PC-9 (cell line): Measurements from ENCODE around the gene LDAF1. TPM values are rescaled to one million over a fixed set of nuclear protein-coding genes. Genes with fewer than 3 reads are reported as not detected.
A peak's percentile ranks its signal among the peaks of the same experiment; 100 is the strongest.
"Not testable (repeated sequence)": the region's sequence is repeated elsewhere in the genome, so short reads cannot be mapped to it uniquely, and the experiment has no call there.

Source experiments
- Bru-seq: library from RNA; stranded (reverse); fragments of 400-500 nt; gene quantifications from one replicate; lab custom pipeline; 2021; lab: Mats Ljungman, UMichigan
- BruChase-seq, 2 experiments: library from RNA; stranded (reverse); fragments of 400-500 nt; gene quantifications; one replicate each; lab custom pipeline; 2021; lab: Mats Ljungman, UMichigan
- BruUV-seq: library from RNA; stranded (reverse); fragments of 400-500 nt; replicated peaks from 2 replicates; lab custom pipeline; 2021; lab: Mats Ljungman, UMichigan
- CTCF ChIA-PET: fragments of 300-600 bp; sonication (Branson Sonifier 250); formaldehyde crosslinking; loops from one replicate; lab custom pipeline; 2022; ENCODE audit warnings: antibody characterized with exemption; lab: Charles Lee
- POLR2A ChIA-PET: fragments of 300-600 bp; sonication (Branson Sonifier 250); formaldehyde crosslinking; loops from one replicate; lab custom pipeline; 2022; ENCODE audit warnings: antibody characterized with exemption; ENCODE audit not compliant: unreplicated experiment; lab: Charles Lee
- DNase-seq, 2 experiments: peaks; one replicate each; pipeline versions ENCODE4 v3.0.0 to v3.0.0-alpha.2; 2015 to 2022; ENCODE audit warnings: mixed read lengths in 1 of 2
- H2AFZ ChIP-seq: fragments of 200-600 bp; sonication (generic); 2 replicates; pipeline ENCODE4 v1.8.1; 2017; ENCODE audit warnings: antibody characterized with exemption
- H3F3A ChIP-seq: fragments of 200-600 bp; sonication (generic); 2 replicates; pipeline ENCODE4 v1.8.1; 2017; ENCODE audit warnings: antibody characterized with exemption, mild to moderate bottlenecking, low read depth; ENCODE audit not compliant: insufficient read depth
- H3K27ac ChIP-seq: fragments of 200-600 bp; sonication (generic); 2 replicates; pipeline ENCODE4 v1.6.1; 2016; ENCODE audit warnings: mixed run types
- H3K27me3 ChIP-seq: fragments of 200-600 bp; sonication (generic); 2 replicates; pipeline ENCODE4 v1.6.1; 2016; ENCODE audit warnings: low read depth, mixed run types; ENCODE audit not compliant: insufficient read depth
- H3K36me3 ChIP-seq: fragments of 200-600 bp; sonication (generic); 2 replicates; pipeline ENCODE4 v1.6.1; 2016; ENCODE audit warnings: low read depth, mixed run types
- H3K4me1 ChIP-seq: fragments of 200-600 bp; sonication (generic); replicated peaks from 2 replicates; pipeline ENCODE4 v1.6.1; 2016; ENCODE audit warnings: mixed run types; ENCODE audit not compliant: insufficient read depth
- H3K4me2 ChIP-seq: fragments of 200-600 bp; sonication (generic); 2 replicates; pipeline ENCODE4 v1.6.1; 2017; ENCODE audit warnings: mixed run types
- H3K4me3 ChIP-seq: fragments of 200-600 bp; sonication (generic); 2 replicates; pipeline ENCODE4 v1.6.1; 2016; ENCODE audit warnings: mixed run types
- H3K79me2 ChIP-seq: fragments of 200-600 bp; sonication (generic); 2 replicates; pipeline ENCODE4 v1.6.1; 2017; ENCODE audit warnings: low read depth, mixed run types
- H3K9me2 ChIP-seq: fragments of 200-600 bp; sonication (generic); 2 replicates; pipeline ENCODE4 v1.8.1; 2017; ENCODE audit warnings: mild to moderate bottlenecking; ENCODE audit not compliant: insufficient read depth
- H3K9me3 ChIP-seq: fragments of 200-600 bp; sonication (generic); 2 replicates; pipeline ENCODE4 v1.8.1; 2016; ENCODE audit warnings: low read depth; ENCODE audit not compliant: insufficient read depth
- H4K20me1 ChIP-seq: fragments of 200-600 bp; sonication (generic); 2 replicates; pipeline ENCODE4 v1.8.1; 2017; ENCODE audit not compliant: insufficient read depth
- EZH2 ChIP-seq: fragments of 200-600 bp; sonication (generic); IDR thresholded peaks from 2 replicates; pipeline ENCODE4 v1.8.0; 2017; ENCODE audit warnings: antibody characterized with exemption, low read depth
- intact Hi-C: fragments of 100-400 bp; cut with micrococcal nuclease; formaldehyde crosslinking; loops from one replicate; pipeline ENCODE4 v1.10.0; 2022; ENCODE audit not compliant: unreplicated experiment
- long read RNA-seq: library from polyadenylated mRNA; stranded (forward); transcript quantifications from one replicate; pipeline ENCODE4 v2.0.0, GENCODE V29; 2022
- total RNA-seq: library from RNA; stranded (reverse); gene quantifications from 2 replicates; pipeline ENCODE4 v1.2.3, GENCODE V29; 2021
- TF ChIP-seq, protein P1 (sequence below): fragments of 200-600 bp; sonication (generic); conservative IDR thresholded peaks from 2 replicates; pipeline ENCODE4 v1.6.1; 2017; ENCODE audit warnings: mixed run types, antibody characterized with exemption, mild to moderate bottlenecking, moderate library complexity

LDAF1 gene
- total RNA-seq (47.6 and 69.9 TPM in 2 replicates), Bru-seq, nascent RNA (percentile 69 among the genes with signal in this experiment), BruChase-seq, experiment 1, labeled RNA remaining after a 2-hour chase (percentile 76 among the genes with signal in this experiment), BruChase-seq, experiment 2, labeled RNA remaining after a 6-hour chase (percentile 73 among the genes with signal in this experiment)
- long read RNA-seq, transcript TMEM159-201 (5 exons, 2,014 nt) = major isoform, 16 of 38 reads
- long read RNA-seq, transcript TMEM159-202 (5 exons, 1,812 nt) = minor isoform, 11 of 38 reads
- long read RNA-seq, partial matches to known transcripts = 2 of 38 reads
- long read RNA-seq, other reads (novel, unspliced or antisense) = 8 of 38 reads

DNA sequence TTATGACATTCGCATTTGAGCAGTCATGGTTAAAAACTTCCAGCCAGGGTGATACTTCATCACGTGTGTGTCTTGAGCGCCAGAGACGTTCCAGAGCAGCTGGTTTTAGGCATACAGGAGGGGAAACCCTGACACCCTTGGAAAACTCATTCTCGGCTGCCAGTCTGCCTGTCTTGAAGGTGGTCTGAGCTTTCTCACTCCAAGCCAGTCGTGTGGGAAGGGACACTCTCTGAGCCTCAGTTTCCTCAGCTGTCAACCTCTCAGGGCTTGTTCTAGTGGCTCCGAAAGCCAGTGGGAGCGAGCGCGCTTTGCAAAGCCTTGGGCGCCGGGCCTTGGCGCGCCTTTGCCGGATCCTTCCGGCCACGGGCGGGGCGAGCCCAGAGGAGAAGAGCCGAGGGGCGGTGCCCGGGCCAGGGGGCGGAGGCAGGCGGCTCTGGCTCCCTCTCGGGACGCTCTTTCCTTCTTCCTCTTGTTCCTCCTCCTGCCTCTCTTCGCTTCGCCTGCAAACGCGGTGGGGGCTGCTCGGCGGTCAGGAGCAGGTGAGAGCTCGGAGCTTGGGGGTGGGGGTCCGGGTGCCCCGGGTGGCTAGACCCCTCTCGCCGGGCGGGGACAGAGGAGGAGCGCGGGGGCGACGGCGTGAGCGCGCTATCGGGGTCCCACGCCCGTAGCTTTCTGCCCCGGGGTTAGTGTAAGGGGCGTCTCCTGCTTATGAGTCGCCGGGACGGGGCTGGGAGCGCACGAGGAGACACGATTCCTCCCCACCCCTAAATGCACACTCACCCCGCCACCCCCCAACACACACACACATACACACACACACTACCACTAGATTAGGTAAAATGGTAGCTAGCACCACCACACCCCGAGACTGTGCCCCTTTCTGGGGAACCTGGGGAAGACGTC, at the start of gene LDAF1:
LDAF1 (plus strand) TSS at position 467 of the 903 bp plus-strand sequence. CDS start 2,509 bp downstream, outside the sequence.
- Histone ChIP-seq H3K4me3 (peak within 1 kb of the TSS; percentile 87), H3K27me3 (no peaks in the 10 kb centered on the region), H2AFZ (peak within 1 kb of the TSS; percentile 83), H4K20me1 (peaks cover 3% of the 10 kb centered on the region), H3K9me3 (no peaks in the 10 kb centered on the region), H3K27ac (peak within 1 kb of the TSS; percentile 74), H3K4me1 (peaks cover 16% of the 10 kb centered on the region), H3K4me2 (peak within 1 kb of the TSS; percentile 95), H3K9me2 (no peaks in the 10 kb centered on the region), H3K36me3 (peaks cover 19% of the 10 kb centered on the region), H3F3A (0 out of 2 replicates have a peak, but pooled peaks cover 5% of the 10 kb centered on the region), H3K79me2 (peaks cover 20% of the 10 kb centered on the region)
- BruUV-seq = no TSS peak
- TF ChIP-seq EZH2 = no peak
- TF ChIP-seq, protein P1, sequence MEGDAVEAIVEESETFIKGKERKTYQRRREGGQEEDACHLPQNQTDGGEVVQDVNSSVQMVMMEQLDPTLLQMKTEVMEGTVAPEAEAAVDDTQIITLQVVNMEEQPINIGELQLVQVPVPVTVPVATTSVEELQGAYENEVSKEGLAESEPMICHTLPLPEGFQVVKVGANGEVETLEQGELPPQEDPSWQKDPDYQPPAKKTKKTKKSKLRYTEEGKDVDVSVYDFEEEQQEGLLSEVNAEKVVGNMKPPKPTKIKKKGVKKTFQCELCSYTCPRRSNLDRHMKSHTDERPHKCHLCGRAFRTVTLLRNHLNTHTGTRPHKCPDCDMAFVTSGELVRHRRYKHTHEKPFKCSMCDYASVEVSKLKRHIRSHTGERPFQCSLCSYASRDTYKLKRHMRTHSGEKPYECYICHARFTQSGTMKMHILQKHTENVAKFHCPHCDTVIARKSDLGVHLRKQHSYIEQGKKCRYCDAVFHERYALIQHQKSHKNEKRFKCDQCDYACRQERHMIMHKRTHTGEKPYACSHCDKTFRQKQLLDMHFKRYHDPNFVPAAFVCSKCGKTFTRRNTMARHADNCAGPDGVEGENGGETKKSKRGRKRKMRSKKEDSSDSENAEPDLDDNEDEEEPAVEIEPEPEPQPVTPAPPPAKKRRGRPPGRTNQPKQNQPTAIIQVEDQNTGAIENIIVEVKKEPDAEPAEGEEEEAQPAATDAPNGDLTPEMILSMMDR = no peak
- CTCF ChIA-PET = interaction anchor here (0.6 to 2.1 kb wide), 9 partner anchors 8 to 1404 kb away, joined by 3 to 15 read pairs (median 5); no protein-coding TSS in a partner anchor
- peak; percentile 66 to 89 for DNase-seq
- POLR2A ChIA-PET = interaction anchor here (0.6 kb wide), 3 partner anchors 142 to 258 kb away, joined by 3 to 7 read pairs (median 3); partner anchors contain the start of gene LYRM1
- intact Hi-C loops = loop anchor here (1.0 to 5.0 kb wide), 7 partner anchors 30 to 1032 kb away; partner anchors contain the start of genes ERI2 and REXO5

DNA sequence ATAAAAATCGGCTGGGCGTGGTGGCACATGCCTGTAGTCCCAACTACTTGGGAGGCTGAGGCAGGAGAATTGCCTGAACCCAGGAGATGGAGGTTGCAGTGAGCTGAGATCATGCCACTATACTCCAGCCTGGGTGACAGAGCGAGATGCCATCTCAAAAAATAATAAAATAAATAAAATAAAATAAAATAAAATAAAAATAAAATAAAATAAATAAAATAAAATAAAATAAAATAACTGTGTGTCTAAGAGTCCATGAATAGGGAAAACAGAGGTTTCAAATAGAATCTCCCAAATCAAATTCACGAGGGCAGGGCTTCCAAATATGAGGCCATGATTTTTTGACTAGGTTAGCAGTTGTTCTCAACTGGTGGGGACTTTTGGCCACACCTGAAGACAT, 42.9 kb upstream of the LDAF1 start:
- POLR2A ChIA-PET = not testable (repeated sequence)

DNA sequence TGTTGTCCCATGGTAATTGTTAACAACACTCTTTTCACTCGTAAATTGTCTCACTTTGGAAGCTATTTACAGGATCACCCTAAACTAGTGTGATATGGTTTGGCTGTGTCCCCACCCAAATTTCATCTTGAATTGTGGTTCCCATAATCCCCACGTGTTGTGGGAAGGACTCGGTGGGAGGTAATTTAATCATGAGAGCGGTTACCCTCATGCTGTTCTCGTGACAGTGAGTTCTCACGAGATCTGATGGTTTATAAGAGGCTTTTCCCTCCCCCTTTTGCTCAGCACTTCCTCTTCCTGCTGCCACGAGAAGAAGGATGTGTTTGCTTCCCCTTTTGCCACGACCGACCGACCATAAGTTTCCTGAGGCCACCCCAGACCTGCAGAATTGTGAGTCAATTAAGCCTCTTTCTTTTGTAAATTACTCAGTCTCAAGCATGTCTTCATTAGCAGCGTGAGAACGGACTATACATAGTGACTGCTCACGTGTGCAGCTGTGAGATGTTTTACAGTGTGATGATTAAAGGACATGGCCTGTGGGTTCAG, 42.3 kb upstream of the LDAF1 start:
- Histone ChIP-seq H3F3A (no peaks in the 10 kb centered on the region), H3K36me3 (no peaks in the 10 kb centered on the region), H3K9me3 (no peaks in the 10 kb centered on the region), H3K4me2 (no peak overlapping the region), H3K79me2 (no peaks in the 10 kb centered on the region), H3K27ac (no peak overlapping the region), H3K9me2 (no peaks in the 10 kb centered on the region), H3K4me3 (no peak overlapping the region), H2AFZ (no peak overlapping the region), H3K27me3 (no peaks in the 10 kb centered on the region), H3K4me1 (no peaks in the 10 kb centered on the region), H4K20me1 (no peaks in the 10 kb centered on the region)
- POLR2A ChIA-PET = no interaction called here
- DNase-seq = no peak
- CTCF ChIA-PET = no interaction called here
- BruUV-seq = no TSS peak
- intact Hi-C loops = no loop called here
- TF ChIP-seq EZH2 = no peak
- TF ChIP-seq, protein P1 = no peak

More for the DNA sequence above, 42.9 kb upstream of the LDAF1 start:
- CTCF ChIA-PET, H2AFZ ChIP-seq, H3K4me1 ChIP-seq, intact Hi-C loops, H3K27me3 ChIP-seq, H3K4me2 ChIP-seq, H3K9me2 ChIP-seq, H3F3A ChIP-seq, H3K4me3 ChIP-seq, H3K36me3 ChIP-seq, BruUV-seq, H3K9me3 ChIP-seq, H3K27ac ChIP-seq, H4K20me1 ChIP-seq, H3K79me2 ChIP-seq, DNase-seq: not testable (repeated sequence)
